GM20000 (cell line): Measurements from ENCODE around the gene SIAH3.

Experiments
- DNase-seq: peaks from one replicate; pipeline ENCODE4 v3.0.0; 2012; ENCODE audit warnings: low spot score
- TF ChIP-seq, protein P1 (sequence below): IDR thresholded peaks from 2 replicates; pipeline ENCODE4 v1.5.1; 2012; ENCODE audit warnings: mild to moderate bottlenecking, control low read depth; ENCODE audit errors: extremely low read depth, missing control alignments

Gene SIAH3

DNA sequence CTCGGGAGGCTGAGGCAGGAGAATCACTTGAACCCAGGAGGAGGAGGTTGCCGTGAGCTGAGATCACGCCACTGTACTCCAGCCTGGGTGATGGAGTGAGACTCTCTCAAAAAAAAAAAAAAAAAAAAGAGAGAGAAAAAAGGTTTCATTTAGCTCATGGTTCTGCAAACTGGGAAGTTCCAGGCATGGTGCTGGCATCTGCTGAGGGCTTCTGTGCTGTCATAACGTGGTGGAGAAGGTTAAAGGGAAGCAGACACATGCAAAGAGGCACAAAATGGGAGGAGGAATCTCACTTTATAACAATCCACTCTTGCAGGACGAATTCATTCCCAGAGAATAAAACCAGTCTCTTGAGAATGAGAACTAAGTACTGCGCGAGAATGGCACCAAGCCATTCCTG lies 34.9 kb upstream of the SIAH3 start:
- TF ChIP-seq, protein P1, sequence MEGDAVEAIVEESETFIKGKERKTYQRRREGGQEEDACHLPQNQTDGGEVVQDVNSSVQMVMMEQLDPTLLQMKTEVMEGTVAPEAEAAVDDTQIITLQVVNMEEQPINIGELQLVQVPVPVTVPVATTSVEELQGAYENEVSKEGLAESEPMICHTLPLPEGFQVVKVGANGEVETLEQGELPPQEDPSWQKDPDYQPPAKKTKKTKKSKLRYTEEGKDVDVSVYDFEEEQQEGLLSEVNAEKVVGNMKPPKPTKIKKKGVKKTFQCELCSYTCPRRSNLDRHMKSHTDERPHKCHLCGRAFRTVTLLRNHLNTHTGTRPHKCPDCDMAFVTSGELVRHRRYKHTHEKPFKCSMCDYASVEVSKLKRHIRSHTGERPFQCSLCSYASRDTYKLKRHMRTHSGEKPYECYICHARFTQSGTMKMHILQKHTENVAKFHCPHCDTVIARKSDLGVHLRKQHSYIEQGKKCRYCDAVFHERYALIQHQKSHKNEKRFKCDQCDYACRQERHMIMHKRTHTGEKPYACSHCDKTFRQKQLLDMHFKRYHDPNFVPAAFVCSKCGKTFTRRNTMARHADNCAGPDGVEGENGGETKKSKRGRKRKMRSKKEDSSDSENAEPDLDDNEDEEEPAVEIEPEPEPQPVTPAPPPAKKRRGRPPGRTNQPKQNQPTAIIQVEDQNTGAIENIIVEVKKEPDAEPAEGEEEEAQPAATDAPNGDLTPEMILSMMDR = no peak
- no peak for DNase-seq

DNA sequence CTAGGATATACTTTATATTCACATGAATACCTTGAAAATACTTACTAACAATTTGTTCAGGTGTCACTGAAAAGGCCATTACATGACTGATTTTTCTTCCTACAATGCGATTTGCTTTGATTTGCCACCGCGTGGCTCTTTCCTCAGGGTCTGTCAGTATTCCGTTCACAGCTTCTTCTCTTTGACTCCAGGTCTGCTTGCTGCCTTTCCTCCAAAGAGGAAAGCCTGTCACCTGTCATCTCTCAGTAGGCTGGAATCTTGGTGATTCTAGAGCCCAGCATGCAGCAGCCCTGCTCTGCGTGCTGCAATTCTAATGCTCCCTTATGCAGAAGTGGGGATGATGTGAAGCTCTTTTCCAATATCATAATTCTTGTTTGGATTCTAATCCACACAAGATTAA lies 33.6 kb upstream of the SIAH3 start:
- TF ChIP-seq, protein P1 = no peak
- DNase-seq = no peak

DNA sequence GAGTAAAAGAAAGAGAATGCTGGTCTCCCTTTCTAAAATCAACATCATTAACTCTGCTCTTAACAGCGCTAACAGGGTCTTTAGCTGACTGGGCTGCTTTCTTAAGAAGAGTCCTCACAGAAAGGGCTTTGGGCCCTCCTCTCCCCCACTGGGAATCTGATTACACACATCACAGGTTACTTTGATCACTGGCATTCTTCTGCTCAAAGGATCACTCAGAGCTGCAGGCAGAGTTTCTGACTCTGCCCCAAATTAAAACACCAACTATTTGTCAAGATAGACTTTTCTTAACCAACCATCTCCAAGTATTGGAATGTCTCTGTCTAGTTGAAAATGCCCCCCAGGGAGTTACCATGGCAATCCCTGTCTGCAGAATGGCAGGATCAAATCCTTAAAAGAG lies 31.1 kb upstream of the SIAH3 start:
- DNase-seq = no peak
- TF ChIP-seq, protein P1 = no peak

DNA sequence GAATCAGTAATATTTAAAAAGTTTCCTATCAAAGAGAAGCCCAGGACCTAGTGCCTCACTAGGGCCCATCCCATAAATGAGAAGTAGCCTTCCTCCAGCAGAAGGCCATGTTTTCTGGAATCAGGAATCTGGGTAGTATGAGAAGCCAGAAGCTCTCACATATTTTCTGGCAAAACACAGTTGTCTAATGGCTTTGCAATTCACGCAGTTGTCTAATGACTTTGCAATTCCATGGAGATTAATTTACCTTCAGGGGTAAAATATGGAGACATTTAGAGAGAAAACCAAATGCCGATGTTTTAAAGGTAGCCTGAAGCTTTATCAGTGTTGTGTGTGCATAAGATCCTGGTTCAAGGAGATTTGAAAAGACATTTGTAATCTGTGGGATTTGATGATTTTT lies 29.8 kb upstream of the SIAH3 start:
- TF ChIP-seq, protein P1 = no peak
- DNase-seq = no peak

DNA sequence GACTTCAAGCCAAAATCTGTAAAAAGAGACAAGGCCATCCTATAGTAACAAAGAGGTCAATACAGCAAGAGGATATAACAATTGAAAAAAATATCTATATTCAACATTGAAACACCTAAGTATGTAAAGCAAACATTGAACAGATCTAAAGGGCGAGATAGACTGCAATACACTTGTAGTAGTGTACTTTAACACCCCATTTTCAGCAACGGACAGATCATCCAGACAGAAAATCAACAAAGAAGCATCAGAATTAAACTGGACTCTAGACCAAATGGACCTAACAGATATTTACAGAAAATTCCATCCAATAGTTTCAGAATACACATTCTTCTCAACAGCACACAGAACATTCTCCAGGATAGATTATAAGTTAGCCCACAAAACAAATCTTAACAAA lies 28.7 kb upstream of the SIAH3 start:
- DNase-seq = no peak
- TF ChIP-seq, protein P1 = no peak

DNA sequence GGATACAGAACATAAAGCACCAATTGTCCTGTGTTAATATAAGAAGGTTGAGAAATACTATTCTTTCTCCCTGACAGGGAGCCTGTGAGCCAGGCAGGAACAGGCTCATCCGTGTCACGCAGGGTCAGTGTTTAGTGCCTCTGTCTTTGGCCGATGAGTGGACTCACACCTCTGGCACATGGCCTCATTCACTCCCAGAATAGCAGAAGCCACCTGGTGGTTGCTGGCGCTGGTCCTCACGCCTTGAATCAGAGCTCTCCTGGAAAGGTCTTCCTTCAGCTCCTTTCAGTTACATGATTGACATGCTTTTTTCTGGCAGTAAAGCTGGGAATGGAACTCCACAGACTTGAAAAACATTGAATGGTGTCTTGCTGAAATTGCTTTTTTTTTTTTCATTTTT lies 28.1 kb upstream of the SIAH3 start:
- TF ChIP-seq, protein P1 = no peak
- no peak for DNase-seq

DNA sequence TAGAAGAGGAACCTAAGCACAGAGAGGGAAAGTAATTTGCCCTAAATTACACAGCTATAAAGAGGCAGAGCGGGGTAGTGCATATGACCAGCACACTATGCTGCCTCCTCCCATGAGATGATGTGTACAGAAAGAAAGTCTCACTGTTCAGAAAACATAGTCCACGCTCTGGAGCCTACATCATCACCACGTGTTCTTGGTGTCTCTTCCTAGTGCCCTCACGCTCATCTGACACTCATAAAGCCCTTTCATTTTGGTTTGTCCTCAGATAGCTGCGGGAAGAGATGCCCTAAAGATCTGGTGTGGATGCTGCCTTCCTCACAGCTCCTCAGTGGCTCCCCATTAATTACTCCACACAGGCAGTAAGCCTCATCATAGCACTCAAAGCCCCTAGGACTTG lies 27.4 kb upstream of the SIAH3 start:
- TF ChIP-seq, protein P1 = no peak

More for the DNA sequence above, 27.4 kb upstream of the SIAH3 start:
- DNase-seq = no peak
